Astrocyte of the spinal cord (primary cell): ENCODE results near the gene ALDH16A1.

Experiments
- DNase-seq: peaks from one replicate; pipeline ENCODE4 v3.0.0; 2011; ENCODE audit warnings: low read depth, low spot score
- H3K4me3 ChIP-seq: 2 replicates; pipeline ENCODE4 v1.5.1; 2011; ENCODE audit warnings: low read depth, mild to moderate bottlenecking, low read length, moderate library complexity
- CTCF ChIP-seq: IDR thresholded peaks from 2 replicates; pipeline ENCODE4 v1.5.1; 2012; ENCODE audit warnings: low read depth, mild to moderate bottlenecking, low read length, inconsistent platforms
- in situ Hi-C: cut with HindIII; loops from 2 replicates; pipeline ENCODE4 v1.10.0; 2017; ENCODE audit warnings: low sequenced_read_pairs

Gene ALDH16A1

GRCh38 chr19:49479975-49480628, 27.1 kb downstream of the ALDH16A1 start:
- TF ChIP-seq CTCF: no peak
- no peak for DNase-seq
- no peak overlapping the region for H3K4me3 ChIP-seq
- in situ Hi-C loops: no loop called here

GRCh38 chr19:49481020-49481683, 28.1 kb downstream of the ALDH16A1 start:
- H3K4me3 ChIP-seq: no peak overlapping the region
- in situ Hi-C loops: no loop called here
- DNase-seq: no peak
- no peak for TF ChIP-seq CTCF

- TF ChIP-seq CTCF: no peak
- H3K4me3 ChIP-seq: no peak overlapping the region
- no peak for DNase-seq
- in situ Hi-C loops: no loop called here
Observed at GRCh38 chr19:49486232-49486631, 33.2 kb downstream of the ALDH16A1 start.

- no peak for TF ChIP-seq CTCF
- DNase-seq: no peak
- no peak overlapping the region for H3K4me3 ChIP-seq
- in situ Hi-C loops: no loop called here
Observed at GRCh38 chr19:49486710-49487276, 33.8 kb downstream of the ALDH16A1 start.

- H3K4me3 ChIP-seq: peak within 1 kb of the TSS; percentile 86
- in situ Hi-C loops: no loop called here
- no peak for TF ChIP-seq CTCF
- peak; percentile 100 for DNase-seq
Observed at GRCh38 chr19:49487277-49488045, 34.4 kb downstream of the ALDH16A1 start, which contains the start of gene RPL13A. Gene RPL13A (plus strand): TSS chr19:49487608. CDS start chr19:49487630, 22 bp downstream.
